Pancreas (tissue), 10 donors: ENCODE data around the gene C1QTNF8. TPM values are rescaled to one million over a fixed set of nuclear protein-coding genes. Genes with fewer than 3 reads are reported as not detected.

Source experiments
- ATAC-seq, 4 donors: fragments of 200-7000 bp; cut with Tn5 transposase; one replicate each; pipeline versions ENCODE4 v1.8.0 to v1.9.1; 2020; ENCODE audit warnings: mild to moderate bottlenecking in 4 of 4, moderate library complexity in 4 of 4
- DNase-seq, 6 donors: peaks; one replicate each; pipeline ENCODE4 v3.0.0-alpha.2; 2020
- FAIRE-seq: peaks from 2 replicates; lab custom pipeline; 2012; peaks lifted over from hg19 to GRCh38; lab: Jason Lieb, UNC
- H3K27ac ChIP-seq, 4 donors: fragments of 200-600 bp; sonication (generic); 1 replicate in 3 of 4; 2 replicates in 1 of 4; pipeline versions ENCODE4 v1.5.0 to v1.8.0; 2020
- H3K27me3 ChIP-seq, 4 donors: fragments of 200-600 bp; one replicate each; pipeline ENCODE4 v1.8.0; 2021
- H3K36me3 ChIP-seq, 3 donors: fragments of 200-600 bp; sonication (generic) in 1 of 3; one replicate each; pipeline versions ENCODE4 v1.5.0 to v1.8.0; 2020 to 2021
- H3K4me1 ChIP-seq, 3 donors: fragments of 200-600 bp; one replicate each; pipeline ENCODE4 v1.8.0; 2021
- H3K4me3 ChIP-seq, 4 donors: fragments of 200-600 bp; sonication (generic) in 2 of 4; one replicate each; pipeline versions ENCODE4 v1.5.0 to v1.8.0; 2020 to 2021
- H3K9me3 ChIP-seq, 4 donors: fragments of 200-600 bp; one replicate each; pipeline ENCODE4 v1.8.0; 2021
- CTCF ChIP-seq, 4 donors: fragments of 200-600 bp; sonication (generic) in 3 of 4; IDR thresholded peaks; one replicate each; pipeline versions ENCODE4 v1.5.0 to v1.8.0; 2021; ENCODE audit warnings: antibody characterized with exemption in 4 of 4
- WGBS, 2 donors: extraction: QIAGEN DNeasy Blood & Tissue Kit; methylation state at CpG; one replicate each; pipeline ENCODE4 v1.1.7; 2013; 5-methylcytosine and 5-hydroxymethylcytosine counted together
- intact Hi-C, 3 donors: fragments of 100-400 bp; cut with DNase I; formaldehyde crosslinking; loops; one replicate each; pipeline versions ENCODE4 v1.11.1 to v1.14.2; 2022
- polyA plus RNA-seq, 2 donors: library from polyadenylated mRNA; stranded (reverse); fragments of 200-250 nt; gene quantifications; one replicate each; pipeline ENCODE4 v1.2.3, GENCODE V29; 2013
- total RNA-seq, 6 donors: library from RNA; stranded (reverse); fragmentation: NEBNext Ultra II Directional in 4 of 6; extraction: Animal tissue kit (Norgen Biotek cat#: 25700) in 4 of 6; gene quantifications; one replicate each; pipeline versions ENCODE4 v1.2.1 to v1.2.4, GENCODE V29; 2021 to 2023
- donor health status: healthy with polysubstance abuse.
- donor health status: DM: no; HTN: no; CAD: no; lungs with moderate emphysema.
- donor health status: DM: no; HTN: no; CAD: no.
- donor health status: control.
- donor health status: control.
- donor health status: Bipolar disorder and iron deficiency.
- donor health status: DM: yes; HTN: yes; CAD: no.
- donor health status: DM: no; HTN: no; CAD: no.
- donor health status: DM: no; HTN: no; CAD: no.
- donor health status: DM: yes; HTN: yes; CAD: no.

The C1QTNF8 gene
- total and polyA plus RNA-seq, 8 donors = 0.23 TPM; not detected in 7

GRCh38 chr16:1045993-1046911, 49.8 kb downstream of the C1QTNF8 start:
- FAIRE-seq (no peak), ATAC-seq (no peak), DNase-seq (no peak)
- H3K4me3 ChIP-seq = no peak overlapping the region
- H3K4me1 ChIP-seq = no peaks in the 10 kb centered on the region
- no peaks in the 10 kb centered on the region for H3K9me3 ChIP-seq
- no peaks in the 10 kb centered on the region for H3K36me3 ChIP-seq
- whole genome bisulfite sequencing, 2 donors = 70 to 78% methylated on average over 46 to 49 of the region's 49 CpGs
- intact Hi-C loops = no loop called here
- no peak for TF ChIP-seq CTCF (IDR thresholded peaks at IDR 0.05)
- H3K27me3 ChIP-seq = no peaks in the 10 kb centered on the region
- H3K27ac ChIP-seq = no peak overlapping the region

GRCh38 chr16:1045310-1045992, 50.6 kb downstream of the C1QTNF8 start:
- no peaks in the 10 kb centered on the region for H3K36me3 ChIP-seq
- DNase-seq (no peak), FAIRE-seq (no peak), ATAC-seq (no peak)
- H3K4me1 ChIP-seq = no peaks in the 10 kb centered on the region
- no peaks in the 10 kb centered on the region for H3K27me3 ChIP-seq
- no peak for TF ChIP-seq CTCF (IDR thresholded peaks at IDR 0.05)
- WGBS, 2 donors = 54 to 63% methylated on average over 37 to 38 of the region's 38 CpGs
- no peaks in the 10 kb centered on the region for H3K9me3 ChIP-seq
- H3K4me3 ChIP-seq = no peak overlapping the region
- no peak overlapping the region for H3K27ac ChIP-seq
- intact Hi-C loops = no loop called here

GRCh38 chr16:1044460-1045309, 51.4 kb downstream of the C1QTNF8 start:
- ATAC-seq (no peak), DNase-seq (no peak), FAIRE-seq (no peak)
- Histone ChIP-seq H3K4me3 (no peak overlapping the region), H3K27me3 (peaks cover 0 to under 1% (median 0%) of the 10 kb centered on the region in 4 donors), H3K9me3 (no peaks in the 10 kb centered on the region), H3K27ac (no peak overlapping the region), H3K36me3 (no peaks in the 10 kb centered on the region), H3K4me1 (no peaks in the 10 kb centered on the region)
- intact Hi-C loops = no loop called here
- TF ChIP-seq CTCF (IDR thresholded peaks at IDR 0.05) = no peak
- 63 to 66% methylated on average over 24 to 43 of the region's 43 CpGs for WGBS, 2 donors

GRCh38 chr16:1043881-1044451, 52.1 kb downstream of the C1QTNF8 start:
- intact Hi-C loops = no loop called here
- no peak for TF ChIP-seq CTCF (IDR thresholded peaks at IDR 0.05)
- Histone ChIP-seq H3K9me3 (no peaks in the 10 kb centered on the region), H3K27ac (no peak overlapping the region), H3K36me3 (no peaks in the 10 kb centered on the region), H3K4me3 (no peak overlapping the region), H3K27me3 (peaks cover 0 to 3% (median 0%) of the 10 kb centered on the region in 4 donors), H3K4me1 (no peaks in the 10 kb centered on the region)
- WGBS, 2 donors = 36 to 50% methylated on average over 30 to 40 of the region's 40 CpGs
- FAIRE-seq = no peak
- ATAC-seq = no peak
- no peak for DNase-seq
